GM18507 (cell line): Measurements from ENCODE around the gene HLA-DQA2.
"Not testable (repeated sequence)": the region's sequence is repeated elsewhere in the genome, so short reads cannot be mapped to it uniquely, and the experiment has no call there.

Experiments
- DNase-seq: peaks from one replicate; pipeline ENCODE4 v3.0.0; 2011; ENCODE audit warnings: low read depth; ENCODE audit not compliant: insufficient read length; ENCODE audit errors: extremely low spot score
- FAIRE-seq: peaks from 2 replicates; lab custom pipeline; 2011; peaks lifted over from hg19 to GRCh38; lab: Jason Lieb, UNC

Gene HLA-DQA2

DNA sequence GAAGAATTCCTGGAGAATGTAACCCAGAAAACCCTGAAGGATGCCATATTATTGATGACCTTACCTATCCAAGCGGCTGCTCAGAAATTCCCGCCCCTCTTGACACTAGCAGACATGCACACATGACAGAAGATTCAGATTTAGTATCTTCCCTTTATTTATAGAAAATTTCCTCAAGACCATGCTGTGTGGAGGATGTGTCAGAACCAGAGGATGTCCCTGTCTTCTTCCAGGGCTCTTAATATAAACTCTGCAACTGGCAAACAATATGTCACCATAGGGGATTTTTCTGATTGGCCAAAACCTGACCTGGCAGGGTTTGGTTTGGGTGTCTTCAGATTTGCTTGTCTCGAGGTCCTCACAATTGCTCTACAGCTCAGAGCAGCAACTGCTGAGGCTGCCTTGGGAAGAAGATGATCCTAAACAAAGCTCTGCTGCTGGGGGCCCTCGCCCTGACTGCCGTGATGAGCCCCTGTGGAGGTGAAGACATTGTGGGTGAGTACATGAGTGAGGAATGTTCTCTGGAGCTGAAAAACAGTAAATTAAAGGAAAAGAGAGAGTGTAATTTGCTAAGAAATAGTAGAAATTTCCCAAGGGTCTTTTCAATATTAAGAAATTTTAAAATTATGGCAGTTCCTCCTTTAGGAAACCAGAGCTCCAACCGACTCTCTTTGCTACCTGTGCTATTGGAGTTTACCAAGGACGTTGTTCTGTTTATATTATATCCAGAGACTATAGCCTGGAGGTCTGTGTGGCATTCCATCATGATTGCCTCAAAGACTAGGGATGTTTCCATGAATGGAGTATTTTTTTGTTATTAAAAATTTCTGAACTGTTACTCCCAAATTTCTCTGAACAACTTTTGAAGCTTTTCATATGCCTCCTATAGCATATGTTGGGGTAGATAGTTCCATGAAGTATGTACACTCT is at the start of gene HLA-DQA2:
HLA-DQA2 (plus strand) TSS at position 361 of the 930 bp plus-strand sequence; CDS start at position 414, 53 bp downstream.
- DNase-seq (no peak), FAIRE-seq (no peak)

DNA sequence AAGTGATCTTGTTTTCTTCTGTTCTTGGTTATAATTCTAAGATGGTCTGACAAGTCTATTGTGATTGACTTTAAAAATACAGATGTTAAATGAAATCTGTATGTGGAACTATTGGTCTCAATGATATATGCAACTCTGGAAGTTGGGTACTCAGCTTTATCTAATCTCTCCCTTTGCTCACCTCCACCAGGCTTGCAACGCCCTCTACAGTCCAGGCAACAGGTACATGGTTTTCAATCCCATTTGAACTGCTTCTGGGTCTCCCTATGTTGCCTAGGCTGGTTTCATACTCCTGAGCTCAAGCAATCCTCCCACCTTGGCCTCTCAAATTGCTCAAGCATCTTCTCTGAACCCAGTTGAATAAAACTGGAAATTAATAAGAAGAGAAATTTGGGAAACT is 49.2 kb upstream of the HLA-DQA2 start:
- no peak for DNase-seq
- peak; percentile 96 for FAIRE-seq

DNA sequence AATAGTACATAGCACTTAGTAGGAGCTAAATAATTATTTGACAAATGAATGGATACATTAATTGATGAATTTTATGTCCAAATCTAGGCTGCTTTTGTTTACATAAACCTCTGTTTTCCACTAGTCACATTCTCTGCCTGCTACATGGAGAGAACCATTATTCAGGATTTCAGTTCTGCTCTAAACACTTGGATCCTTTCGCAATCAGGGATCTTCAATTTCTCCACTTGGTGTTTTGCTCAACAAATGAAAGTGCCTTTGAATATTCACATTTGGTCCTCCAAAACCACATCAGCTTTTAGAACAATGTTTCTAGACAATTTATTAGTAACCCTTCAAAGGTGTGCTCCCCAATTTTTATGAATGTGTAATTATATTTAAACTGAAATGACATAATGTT is 44.2 kb upstream of the HLA-DQA2 start:
- DNase-seq (no peak), FAIRE-seq (no peak)

DNA sequence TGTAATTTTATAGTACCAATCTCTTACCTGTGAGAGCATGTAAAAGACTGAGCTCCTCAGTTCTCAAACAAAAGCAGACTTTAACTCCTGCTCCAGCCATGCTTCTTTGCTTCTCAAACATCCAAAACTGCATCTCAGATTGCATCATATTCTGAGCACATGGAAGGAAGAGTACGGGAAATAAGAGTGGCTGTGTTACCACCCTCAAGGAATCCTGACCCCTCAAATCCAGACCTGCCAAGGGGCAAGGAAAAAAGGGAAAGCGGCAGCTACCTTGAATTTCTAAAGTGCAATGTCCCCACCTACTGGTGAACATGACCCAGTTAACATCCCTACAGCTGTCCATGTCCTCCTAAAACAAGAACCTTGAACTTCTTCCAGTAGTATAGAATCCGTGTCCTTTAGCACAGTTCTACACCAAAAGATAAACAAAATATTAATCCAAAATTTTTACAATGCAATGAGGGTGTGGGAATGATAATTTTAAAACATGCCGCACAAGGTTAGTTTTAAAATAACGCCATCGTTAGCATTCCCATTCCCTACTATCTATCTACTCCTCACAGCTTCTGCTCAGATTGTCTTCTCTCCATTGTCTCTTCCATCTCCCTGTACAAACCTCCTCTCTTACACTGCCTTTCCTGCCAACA is 40.7 kb upstream of the HLA-DQA2 start:
- DNase-seq (no peak), FAIRE-seq (peak; percentile 93)

DNA sequence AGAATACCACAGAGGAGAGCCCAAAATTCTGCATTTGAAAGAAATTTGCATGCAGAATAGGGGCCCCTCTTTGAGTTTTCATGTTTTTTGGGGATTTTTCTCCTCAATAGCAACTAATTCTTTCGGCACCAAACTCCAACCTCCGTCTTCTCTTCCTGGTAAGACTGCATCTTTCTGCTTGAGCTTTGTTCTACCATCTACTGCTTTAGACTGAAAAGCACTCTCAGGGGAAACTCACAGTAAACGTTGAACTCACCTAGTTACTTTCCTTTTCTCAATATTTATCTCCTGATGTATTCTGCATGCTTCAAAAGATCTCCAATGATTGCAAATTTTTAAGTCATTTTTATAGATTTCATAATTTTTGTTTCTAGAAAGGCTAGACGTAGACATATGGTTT is 37.8 kb upstream of the HLA-DQA2 start:
- FAIRE-seq (no peak), DNase-seq (no peak)

DNA sequence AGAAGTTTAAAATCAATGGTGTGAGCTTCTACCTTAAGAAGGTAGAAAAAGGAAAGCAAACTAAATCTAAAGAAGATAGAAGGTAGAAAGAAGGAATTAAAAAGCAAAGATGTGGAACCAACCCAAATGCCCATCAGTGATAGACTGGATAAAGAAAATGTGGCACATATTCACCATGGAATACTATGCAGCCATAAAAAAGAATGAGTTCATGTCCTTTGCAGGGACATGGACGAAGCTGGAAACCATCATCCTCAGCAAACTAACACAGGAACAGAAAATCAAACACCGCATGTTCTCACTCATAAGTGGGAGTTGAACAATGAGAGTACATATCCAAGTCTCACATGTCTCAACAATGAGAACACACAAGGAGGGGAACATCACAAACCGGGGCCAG is 36.0 kb upstream of the HLA-DQA2 start:
- DNase-seq, FAIRE-seq: not testable (repeated sequence)

DNA sequence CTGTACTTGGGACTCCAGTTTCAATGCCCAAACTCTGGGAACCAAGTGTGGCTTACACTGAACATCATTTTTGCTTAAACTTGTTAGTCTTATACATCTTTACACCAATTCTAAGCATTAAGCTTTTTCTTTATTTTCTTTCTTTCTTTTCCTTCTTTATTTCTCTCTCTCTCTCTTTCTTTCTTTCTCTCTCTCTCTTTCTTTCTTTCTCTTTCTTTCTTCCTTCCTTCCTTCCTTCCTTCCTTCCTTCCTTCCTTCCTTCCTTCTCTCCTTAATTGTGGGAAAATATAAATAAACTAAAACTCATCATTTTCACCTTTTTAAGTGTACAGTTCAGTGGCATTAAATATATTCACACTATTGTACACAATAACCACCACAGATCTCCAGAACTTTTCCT is 31.6 kb upstream of the HLA-DQA2 start:
- DNase-seq (no peak), FAIRE-seq (no peak)

DNA sequence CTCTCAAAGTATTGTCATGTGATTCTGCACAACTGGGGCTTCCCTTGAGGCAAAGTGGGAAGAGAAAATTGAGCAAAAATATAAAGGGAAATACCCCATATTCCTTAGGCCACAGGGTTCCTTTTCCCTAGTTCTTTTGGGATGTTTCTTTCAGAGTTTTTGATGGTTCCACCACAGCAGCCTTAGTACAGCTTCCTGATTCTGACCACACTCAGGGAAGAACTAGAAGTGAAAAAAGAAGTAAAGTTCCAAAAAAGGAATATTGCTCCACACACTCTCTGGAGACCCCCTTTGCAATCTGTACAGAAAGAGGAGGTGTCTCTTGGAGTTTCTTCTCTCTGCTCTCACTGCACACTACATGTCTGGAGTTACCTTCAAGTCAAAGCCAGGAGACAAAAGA is 27.9 kb upstream of the HLA-DQA2 start:
- no peak for DNase-seq
- no peak for FAIRE-seq

DNA sequence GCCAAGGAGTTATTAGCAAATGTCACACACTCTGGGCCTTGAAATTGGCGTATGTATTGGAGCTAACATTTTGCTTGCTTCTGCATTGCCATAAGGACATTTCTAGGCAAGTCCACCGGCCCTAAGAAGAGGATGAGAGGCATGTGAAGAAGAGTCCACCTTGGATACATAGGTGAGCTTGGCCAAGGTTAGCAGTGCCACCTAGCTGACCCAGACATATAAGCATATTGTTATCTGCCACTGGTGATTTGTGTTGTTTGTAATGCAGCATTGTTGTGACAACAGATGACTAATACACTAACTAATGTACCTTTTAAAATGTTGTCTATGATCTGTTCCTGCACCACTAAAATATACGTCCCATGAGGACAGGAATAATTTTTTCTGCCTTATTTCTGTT is 24.8 kb upstream of the HLA-DQA2 start:
- no peak for DNase-seq
- FAIRE-seq = no peak

DNA sequence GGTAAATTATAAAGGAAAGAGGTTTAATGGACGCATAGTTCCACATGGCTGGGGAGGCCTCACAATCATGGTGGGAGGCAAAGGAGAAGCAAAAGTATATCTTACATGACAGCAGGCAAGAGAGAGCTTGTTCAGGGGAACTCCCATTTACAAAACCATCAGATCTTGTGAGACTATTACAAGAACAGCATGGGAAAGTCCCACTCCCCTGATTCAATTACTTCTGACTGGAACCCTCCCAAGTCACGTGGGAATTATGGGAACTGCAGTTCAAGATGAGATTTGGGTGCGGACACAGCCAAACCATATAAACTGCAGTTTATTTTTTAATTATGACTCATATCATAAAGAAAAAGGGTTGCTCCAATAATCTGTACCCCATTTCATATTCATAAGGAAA is 22.3 kb upstream of the HLA-DQA2 start:
- FAIRE-seq = no peak

DNA sequence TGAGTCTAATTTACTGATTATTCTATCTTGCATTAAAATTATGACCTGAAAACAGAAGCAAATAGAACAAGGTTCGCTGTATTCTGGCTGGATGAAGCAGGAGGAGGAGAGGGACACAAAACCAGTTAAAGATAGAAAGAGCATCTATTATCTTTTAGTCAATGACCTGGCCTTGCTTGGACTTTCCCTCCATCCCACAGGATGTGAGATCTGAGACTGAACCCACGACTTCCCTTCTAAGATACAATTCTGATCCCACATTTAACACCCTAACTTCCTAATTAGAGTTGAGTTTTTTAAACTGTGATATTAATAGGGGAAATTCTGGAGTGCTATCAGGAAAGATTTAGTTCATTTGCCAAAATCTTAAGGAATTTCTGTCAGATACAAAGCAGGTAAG is 3.1 kb upstream of the HLA-DQA2 start:
- FAIRE-seq = peak; percentile 78
- no peak for DNase-seq

More for the DNA sequence above, 22.3 kb upstream of the HLA-DQA2 start:
- DNase-seq = no peak

DNA sequence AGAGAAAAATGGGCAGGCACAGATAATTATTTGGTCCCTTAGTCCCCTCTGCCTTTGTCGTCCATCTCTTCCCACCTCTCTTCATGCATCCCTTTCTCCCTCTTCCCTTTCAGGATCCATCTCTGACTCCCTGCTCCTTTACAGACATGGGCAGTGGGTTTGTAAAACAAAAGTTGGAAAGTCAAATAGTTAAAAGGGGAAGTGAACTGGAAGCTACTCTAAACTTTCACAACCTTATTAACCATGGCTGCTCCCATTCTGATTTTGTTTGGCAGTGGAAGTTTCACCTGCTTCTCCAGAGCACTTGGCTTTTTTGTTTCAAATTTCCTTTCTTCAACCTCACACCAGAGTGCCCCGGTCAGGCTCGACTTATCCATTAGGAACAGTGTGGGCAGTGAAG is 1.2 kb downstream of the HLA-DQA2 start:
- DNase-seq = no peak
- no peak for FAIRE-seq

DNA sequence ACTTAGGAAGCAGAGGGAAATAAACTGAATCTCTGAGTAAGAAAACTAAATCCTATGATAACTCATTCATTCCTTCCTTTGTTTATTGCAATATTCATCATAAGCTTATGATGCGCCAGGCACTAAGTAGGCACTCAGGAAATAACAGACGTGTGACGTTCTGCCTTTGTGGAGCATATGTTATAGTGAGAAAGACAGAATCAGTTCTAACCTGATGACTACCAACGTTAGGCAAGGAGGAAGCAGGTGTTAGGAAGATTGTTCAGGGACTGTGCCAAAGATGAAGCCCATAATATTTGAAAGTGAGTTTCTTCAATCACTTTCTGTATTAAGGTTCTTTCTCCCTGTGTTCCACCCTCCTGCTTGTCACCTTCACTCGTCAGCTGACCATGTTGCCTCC is 3.6 kb downstream of the HLA-DQA2 start:
- DNase-seq = no peak
- FAIRE-seq = peak; percentile 5

DNA sequence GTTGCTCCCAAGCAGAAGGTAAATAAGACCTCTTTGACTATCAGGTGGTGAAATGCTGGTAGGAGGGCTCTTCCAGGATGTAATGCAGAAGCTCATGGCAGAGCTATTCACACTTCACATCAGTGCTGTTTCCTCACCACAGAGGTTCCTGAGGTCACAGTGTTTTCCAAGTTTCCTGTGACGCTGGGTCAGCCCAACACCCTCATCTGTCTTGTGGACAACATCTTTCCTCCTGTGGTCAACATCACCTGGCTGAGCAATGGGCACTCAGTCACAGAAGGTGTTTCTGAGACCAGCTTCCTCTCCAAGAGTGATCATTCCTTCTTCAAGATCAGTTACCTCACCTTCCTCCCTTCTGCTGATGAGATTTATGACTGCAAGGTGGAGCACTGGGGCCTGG is 4.5 kb downstream of the HLA-DQA2 start:
- FAIRE-seq = peak; percentile 83
- not testable (repeated sequence) for DNase-seq

DNA sequence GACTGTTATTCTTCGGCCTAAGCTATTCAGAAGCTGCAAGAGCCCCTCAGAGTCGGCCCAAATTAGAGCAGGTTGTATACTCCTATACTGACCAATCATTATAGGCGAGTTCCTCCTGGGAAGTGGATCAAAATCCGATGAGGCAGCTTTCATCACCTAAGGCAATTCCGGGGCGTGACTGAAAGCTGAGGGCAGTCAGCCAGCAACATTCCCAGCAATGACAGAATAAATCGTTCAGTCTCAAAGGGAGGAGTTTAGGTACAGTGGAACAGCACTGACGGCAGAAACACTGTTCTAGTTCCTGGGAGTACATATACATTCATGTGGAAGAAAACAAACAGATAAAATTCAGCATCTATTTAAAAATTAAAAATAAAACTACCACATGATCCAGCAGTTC is 11.4 kb downstream of the HLA-DQA2 start:
- DNase-seq (no peak), FAIRE-seq (no peak)

DNA sequence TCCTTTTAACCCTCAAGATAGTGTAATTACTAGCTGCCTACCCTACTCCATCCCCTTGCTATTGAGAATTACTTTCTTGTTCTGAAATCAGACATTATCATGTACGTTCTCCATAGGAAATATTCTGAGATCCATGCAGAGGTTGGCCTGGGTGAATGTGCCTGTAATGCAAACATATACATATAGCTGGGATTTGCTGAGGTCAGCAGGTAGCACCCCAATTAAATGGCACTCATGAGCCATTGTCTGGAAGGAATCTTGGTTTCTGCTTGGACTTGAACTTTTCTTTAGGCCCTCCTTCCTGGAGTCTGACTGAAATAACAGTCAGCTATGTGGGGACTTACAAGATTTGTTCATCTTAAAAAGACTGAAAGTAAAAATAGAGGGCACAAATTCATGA is 18.5 kb downstream of the HLA-DQA2 start:
- no peak for DNase-seq
- FAIRE-seq = no peak

DNA sequence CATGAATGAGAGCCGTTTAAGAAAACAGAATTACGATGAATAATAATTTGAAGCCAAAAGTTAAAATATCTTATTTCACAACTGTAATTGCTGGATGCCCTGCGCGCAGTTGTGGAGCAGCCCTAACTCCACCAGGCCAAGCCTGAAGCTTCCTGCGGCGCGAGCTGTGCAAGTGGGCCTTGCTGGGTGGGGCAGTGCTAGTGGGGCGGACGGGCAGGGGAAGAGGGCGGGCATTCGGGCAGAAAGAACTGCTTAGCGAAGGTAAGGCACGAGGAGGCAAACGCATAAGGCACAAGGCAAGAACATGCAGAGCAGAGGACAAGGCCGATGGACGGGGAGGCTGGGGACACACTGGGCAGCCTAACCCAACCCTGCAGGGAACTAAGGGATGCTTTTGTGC is 19.9 kb downstream of the HLA-DQA2 start:
- no peak for FAIRE-seq
- DNase-seq = no peak

DNA sequence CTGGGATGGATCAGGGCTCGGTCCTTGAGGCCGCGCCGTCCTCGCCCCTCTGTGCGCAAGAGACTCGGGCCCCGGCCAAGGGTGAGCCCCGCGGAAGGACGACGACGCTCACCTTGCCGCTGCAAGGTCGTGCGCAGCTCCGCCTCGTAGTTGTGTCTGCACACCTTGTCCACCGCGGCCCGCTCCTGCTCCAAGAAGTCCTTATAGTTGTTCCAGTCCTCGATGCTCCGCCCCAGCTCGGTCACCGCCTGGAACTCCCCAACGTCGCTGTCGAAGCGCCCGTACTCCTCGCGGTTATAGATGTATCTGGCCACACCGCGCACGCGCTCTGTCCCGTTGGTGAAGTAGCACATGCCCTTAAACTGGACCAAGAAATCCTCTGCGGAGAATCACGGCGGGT is 20.4 kb downstream of the HLA-DQA2 start:
- FAIRE-seq = no peak
- DNase-seq = no peak

DNA sequence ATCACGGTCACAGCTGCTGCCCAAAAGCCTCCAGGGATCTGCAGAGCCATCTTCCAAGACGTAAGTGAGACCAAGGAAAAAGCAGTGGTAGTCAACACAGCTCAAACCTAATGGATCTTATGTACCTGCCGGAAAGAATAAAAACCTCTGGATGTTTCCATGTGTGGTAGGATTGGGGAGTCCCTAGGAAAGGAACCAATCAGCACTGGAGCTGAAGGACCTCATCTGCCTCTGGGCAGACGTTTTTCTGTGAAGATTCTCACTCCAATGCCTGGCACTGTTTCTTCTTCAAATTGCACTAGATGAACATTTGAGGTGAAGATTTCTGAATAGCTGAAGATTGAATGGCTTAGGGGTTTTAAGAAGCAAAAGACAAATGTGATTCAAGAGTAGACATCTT is 22.2 kb downstream of the HLA-DQA2 start, which contains the start of gene HLA-DQB2:
HLA-DQB2 (minus strand) TSS at position 112 of the 400 bp plus-strand sequence; CDS start at position 50, 62 bp downstream.
- FAIRE-seq (no peak), DNase-seq (no peak)

DNA sequence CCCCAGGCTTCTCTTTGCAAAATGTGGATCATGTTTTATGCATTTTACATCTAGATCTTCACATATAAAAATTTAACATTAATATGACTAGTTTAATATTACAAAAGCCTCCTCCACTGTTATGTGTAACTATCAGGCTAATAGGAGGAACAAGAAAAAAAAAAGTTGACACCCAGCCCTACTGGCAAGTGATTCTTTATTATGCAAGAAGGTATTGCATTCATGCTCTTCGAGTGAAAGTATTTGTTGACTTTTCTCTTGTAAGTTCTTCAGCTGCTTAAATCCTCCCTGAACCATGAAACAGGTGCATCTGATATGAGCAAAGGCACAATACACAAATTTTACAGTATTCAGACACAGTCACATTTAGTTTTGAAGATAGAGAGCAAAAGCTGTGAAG is 22.9 kb downstream of the HLA-DQA2 start:
- FAIRE-seq = no peak
- no peak for DNase-seq

DNA sequence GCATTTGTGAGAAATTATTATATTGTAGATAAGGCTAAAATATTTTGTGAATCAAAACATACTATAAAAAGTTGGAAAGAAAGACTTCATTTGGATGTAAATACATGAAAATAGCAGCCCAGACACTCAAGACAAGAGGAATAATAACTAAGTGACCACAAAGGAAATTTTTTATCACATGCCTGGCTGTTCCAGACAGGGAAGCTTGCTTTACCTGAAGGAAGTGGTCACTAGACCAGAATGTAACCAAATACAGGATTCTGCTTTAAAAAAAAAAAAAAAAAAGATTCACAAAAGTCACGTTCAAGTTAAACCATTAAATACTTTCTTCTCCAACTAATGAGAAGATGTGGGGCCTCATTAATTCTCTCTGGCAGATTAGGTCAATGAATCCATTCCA is 31.5 kb downstream of the HLA-DQA2 start:
- FAIRE-seq = no peak
- no peak for DNase-seq
